Loucy (cell line): ENCODE measurements around the gene NT5DC4.

ENCODE experiments used
- H2AFZ ChIP-seq: fragments of 200-600 bp; sonication (generic); 2 replicates; pipeline ENCODE4 v1.6.0; 2016; ENCODE audit warnings: antibody characterized with exemption, mild to moderate bottlenecking, low read length, moderate library complexity
- H3F3A ChIP-seq: fragments of 200-600 bp; 2 replicates; pipeline ENCODE4 v1.6.0; 2016; ENCODE audit warnings: antibody characterized with exemption, low read depth, mild to moderate bottlenecking
- H3K27me3 ChIP-seq: fragments of 200-600 bp; sonication (generic); 2 replicates; pipeline ENCODE4 v1.6.1; 2014; ENCODE audit warnings: low read length, mild to moderate bottlenecking; ENCODE audit not compliant: insufficient read depth, poor library complexity, severe bottlenecking
- H3K36me3 ChIP-seq: fragments of 200-600 bp; sonication (generic); 2 replicates; pipeline ENCODE4 v1.6.1; 2016; ENCODE audit warnings: low read length; ENCODE audit not compliant: insufficient read depth
- H3K4me1 ChIP-seq: fragments of 200-600 bp; sonication (generic); 2 replicates; pipeline ENCODE4 v1.5.1; 2014; ENCODE audit warnings: low read length, mild to moderate bottlenecking; ENCODE audit not compliant: insufficient read depth, poor library complexity, severe bottlenecking
- H3K4me2 ChIP-seq: fragments of 200-600 bp; sonication (generic); 2 replicates; pipeline ENCODE4 v1.6.0; 2014; ENCODE audit warnings: antibody characterized with exemption, low read length, low read depth, mild to moderate bottlenecking; ENCODE audit not compliant: poor library complexity, severe bottlenecking
- H3K4me3 ChIP-seq: fragments of 200-600 bp; sonication (generic); 2 replicates; pipeline ENCODE4 v1.5.1; 2014; ENCODE audit warnings: low read length, mild to moderate bottlenecking, mixed read lengths; ENCODE audit not compliant: poor library complexity, severe bottlenecking
- H3K79me2 ChIP-seq: fragments of 200-600 bp; sonication (generic); 2 replicates; pipeline ENCODE4 v1.6.1; 2014; ENCODE audit warnings: low read length; ENCODE audit not compliant: insufficient read depth
- H3K9ac ChIP-seq: fragments of 200-600 bp; sonication (generic); 2 replicates; pipeline ENCODE4 v1.6.0; 2014; ENCODE audit warnings: mild to moderate bottlenecking, low read depth, low read length, moderate library complexity; ENCODE audit not compliant: poor library complexity, severe bottlenecking
- H3K9me2 ChIP-seq: fragments of 200-600 bp; sonication (generic); replicated peaks from 2 replicates; pipeline ENCODE4 v1.6.1; 2016; ENCODE audit warnings: low read depth, low read length, mixed read lengths
- H3K9me3 ChIP-seq: fragments of 200-600 bp; sonication (generic); 2 replicates; pipeline ENCODE4 v1.6.1; 2014; ENCODE audit warnings: mild to moderate bottlenecking, antibody characterized with exemption, low read length, low read depth; ENCODE audit not compliant: insufficient read depth
- H4K20me1 ChIP-seq: fragments of 200-600 bp; sonication (generic); 2 replicates; pipeline ENCODE4 v1.6.0; 2014; ENCODE audit warnings: antibody characterized with exemption, low read length, mild to moderate bottlenecking; ENCODE audit not compliant: insufficient read depth, poor library complexity, severe bottlenecking
- EZH2phosphoT487 ChIP-seq: fragments of 200-600 bp; IDR thresholded peaks from 2 replicates; pipeline ENCODE4 v1.6.1; 2018; ENCODE audit warnings: antibody characterized with exemption, mild to moderate bottlenecking, moderate library complexity, borderline replicate concordance
- TF ChIP-seq, protein P1 (sequence below): fragments of 200-600 bp; sonication (generic); conservative IDR thresholded peaks from 2 replicates; pipeline ENCODE4 v1.5.1; 2014; ENCODE audit warnings: mild to moderate bottlenecking, antibody characterized with exemption, low read length

The NT5DC4 gene

DNA sequence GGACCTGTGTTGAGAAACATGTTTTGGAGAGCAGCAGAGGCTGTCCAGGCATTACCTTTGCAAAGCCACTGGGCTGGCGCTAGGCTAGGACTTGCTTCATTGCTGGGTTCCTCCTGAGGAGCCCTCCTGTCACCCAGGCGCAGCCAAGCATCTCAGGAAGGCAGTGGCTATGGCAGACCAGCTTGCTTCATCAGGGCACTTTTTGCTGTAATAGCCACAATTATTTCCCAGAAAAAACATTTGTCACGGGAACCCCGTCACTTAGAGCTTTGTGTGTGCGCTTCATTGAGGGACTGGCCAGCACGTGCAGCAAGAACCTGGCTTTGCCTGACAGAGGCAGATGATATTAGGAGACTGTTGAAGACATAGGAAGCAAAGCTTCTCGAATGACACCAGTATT is 38.7 kb upstream of the NT5DC4 start:
- Histone ChIP-seq H2AFZ (no peak overlapping the region), H3K9me2 (no peaks in the 10 kb centered on the region), H3K4me1 (peaks cover 18% of the 10 kb centered on the region), H3K9ac (no peak overlapping the region), H3K36me3 (no peaks in the 10 kb centered on the region), H4K20me1 (no peaks in the 10 kb centered on the region), H3K4me3 (no peak overlapping the region), H3K9me3 (no peaks in the 10 kb centered on the region), H3F3A (no peaks in the 10 kb centered on the region), H3K4me2 (no peak overlapping the region), H3K27me3 (no peaks in the 10 kb centered on the region), H3K79me2 (no peaks in the 10 kb centered on the region)
- TF ChIP-seq, protein P1, sequence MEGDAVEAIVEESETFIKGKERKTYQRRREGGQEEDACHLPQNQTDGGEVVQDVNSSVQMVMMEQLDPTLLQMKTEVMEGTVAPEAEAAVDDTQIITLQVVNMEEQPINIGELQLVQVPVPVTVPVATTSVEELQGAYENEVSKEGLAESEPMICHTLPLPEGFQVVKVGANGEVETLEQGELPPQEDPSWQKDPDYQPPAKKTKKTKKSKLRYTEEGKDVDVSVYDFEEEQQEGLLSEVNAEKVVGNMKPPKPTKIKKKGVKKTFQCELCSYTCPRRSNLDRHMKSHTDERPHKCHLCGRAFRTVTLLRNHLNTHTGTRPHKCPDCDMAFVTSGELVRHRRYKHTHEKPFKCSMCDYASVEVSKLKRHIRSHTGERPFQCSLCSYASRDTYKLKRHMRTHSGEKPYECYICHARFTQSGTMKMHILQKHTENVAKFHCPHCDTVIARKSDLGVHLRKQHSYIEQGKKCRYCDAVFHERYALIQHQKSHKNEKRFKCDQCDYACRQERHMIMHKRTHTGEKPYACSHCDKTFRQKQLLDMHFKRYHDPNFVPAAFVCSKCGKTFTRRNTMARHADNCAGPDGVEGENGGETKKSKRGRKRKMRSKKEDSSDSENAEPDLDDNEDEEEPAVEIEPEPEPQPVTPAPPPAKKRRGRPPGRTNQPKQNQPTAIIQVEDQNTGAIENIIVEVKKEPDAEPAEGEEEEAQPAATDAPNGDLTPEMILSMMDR: no peak
- no peak for TF ChIP-seq EZH2phosphoT487

DNA sequence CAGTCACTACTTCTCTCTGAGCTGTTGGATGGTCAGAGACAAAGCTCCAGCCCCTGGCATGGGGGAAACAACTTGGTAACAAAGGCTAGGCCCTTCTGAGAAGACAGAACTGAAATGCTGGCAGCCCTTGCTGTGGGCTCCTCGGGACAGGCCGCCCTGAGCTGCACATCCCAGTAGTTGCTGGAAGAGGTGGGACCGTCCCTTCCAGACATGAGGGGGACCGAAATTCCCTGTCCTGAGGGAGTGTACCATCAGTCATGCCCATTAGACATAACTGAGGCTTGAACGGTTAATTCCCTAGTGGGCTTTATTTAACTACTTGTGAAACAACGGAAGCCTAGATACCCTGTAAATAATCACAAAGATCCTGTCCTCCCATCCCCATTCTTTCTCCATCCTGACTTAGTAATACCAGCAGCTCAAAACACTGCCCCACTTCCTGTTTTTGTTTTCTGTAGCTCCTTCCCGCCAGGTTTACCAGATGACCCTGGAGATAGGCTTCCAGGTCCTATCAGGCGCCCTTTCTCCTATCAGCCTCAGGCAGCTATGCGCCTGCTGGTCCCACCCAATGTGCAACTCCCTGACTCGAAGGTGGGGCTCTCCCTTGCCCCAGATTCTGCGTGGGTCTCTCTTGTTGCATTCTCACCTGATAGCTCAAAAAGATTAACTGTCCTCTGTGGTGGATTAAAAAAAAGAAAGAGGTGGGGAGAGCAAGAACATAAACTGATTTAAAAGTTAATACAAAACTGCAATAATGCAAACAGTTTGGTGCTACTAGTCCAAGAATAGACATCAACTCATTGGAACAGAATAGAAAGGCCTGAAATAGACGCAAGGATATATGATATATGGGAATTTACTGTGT is 37.0 kb upstream of the NT5DC4 start:
- no peaks in the 10 kb centered on the region for H3K79me2 ChIP-seq
- H3K4me2 ChIP-seq: no peak overlapping the region
- H3K36me3 ChIP-seq: no peaks in the 10 kb centered on the region
- no peaks in the 10 kb centered on the region for H4K20me1 ChIP-seq
- no peaks in the 10 kb centered on the region for H3F3A ChIP-seq
- TF ChIP-seq EZH2phosphoT487: no peak
- TF ChIP-seq, protein P1: no peak
- H3K4me3 ChIP-seq: no peak overlapping the region
- no peaks in the 10 kb centered on the region for H3K27me3 ChIP-seq
- H2AFZ ChIP-seq: no peak overlapping the region
- H3K4me1 ChIP-seq: peaks cover 18% of the 10 kb centered on the region
- no peak overlapping the region for H3K9ac ChIP-seq
- no peaks in the 10 kb centered on the region for H3K9me3 ChIP-seq
- no peaks in the 10 kb centered on the region for H3K9me2 ChIP-seq

DNA sequence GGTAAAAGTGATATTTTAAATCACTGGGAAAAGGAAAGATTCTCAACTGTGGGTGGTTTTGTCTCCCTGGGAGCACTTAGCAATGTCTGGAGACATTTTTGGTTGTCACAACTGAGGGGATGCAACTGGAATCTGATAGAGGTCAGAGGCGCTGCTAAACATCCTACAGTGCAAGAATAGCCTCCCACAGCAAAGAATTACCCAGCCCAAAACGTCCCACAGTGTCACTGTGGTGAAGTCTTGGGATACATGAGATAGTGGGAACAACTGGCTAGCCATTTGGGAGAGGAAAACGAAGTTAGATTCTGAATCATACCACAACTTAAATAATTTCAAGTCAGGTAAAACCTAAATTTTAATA is 36.4 kb upstream of the NT5DC4 start:
- no peaks in the 10 kb centered on the region for H4K20me1 ChIP-seq

More for the DNA sequence above, 36.4 kb upstream of the NT5DC4 start:
- Histone ChIP-seq H3K9me3 (no peaks in the 10 kb centered on the region), H3K4me2 (no peak overlapping the region), H3K4me3 (no peak overlapping the region), H2AFZ (no peak overlapping the region), H3K4me1 (peaks cover 18% of the 10 kb centered on the region), H3K9me2 (no peaks in the 10 kb centered on the region), H3F3A (no peaks in the 10 kb centered on the region), H3K36me3 (no peaks in the 10 kb centered on the region), H3K27me3 (no peaks in the 10 kb centered on the region), H3K79me2 (no peaks in the 10 kb centered on the region), H3K9ac (no peak overlapping the region)
- TF ChIP-seq, protein P1: no peak
- no peak for TF ChIP-seq EZH2phosphoT487
